Coronary artery (tissue), 2 donors: ENCODE results near the gene CADM1.

Experiments used
- DNase-seq: peaks from one replicate; pipeline ENCODE4 v3.0.0-alpha.2; 2017; ENCODE audit warnings: low spot score
- H3K27ac ChIP-seq, 2 donors: fragments of 200-600 bp; sonication (generic); one replicate each; pipeline ENCODE4 v1.5.1; 2016 to 2019
- H3K4me3 ChIP-seq: fragments of 200-600 bp; sonication (generic); 2 replicates; pipeline ENCODE4 v1.5.1; 2016; ENCODE audit warnings: mild to moderate bottlenecking, moderate library complexity
- CTCF ChIP-seq: fragments of 200-600 bp; sonication (generic); IDR thresholded peaks from one replicate; pipeline ENCODE4 v1.5.1; 2019; ENCODE audit warnings: antibody characterized with exemption

The CADM1 gene

GRCh38 chr11:115247953-115248352 lies 256.3 kb downstream of the CADM1 start:
- H3K27ac ChIP-seq = no peak overlapping the region
- no peak overlapping the region for H3K4me3 ChIP-seq
- TF ChIP-seq CTCF = no peak
- DNase-seq = no peak

GRCh38 chr11:115247361-115247760 lies 256.9 kb downstream of the CADM1 start:
- Histone ChIP-seq H3K27ac (no peak overlapping the region), H3K4me3 (no peak overlapping the region)
- no peak for TF ChIP-seq CTCF
- DNase-seq = no peak

- Histone ChIP-seq H3K4me3 (no peak overlapping the region), H3K27ac (no peak overlapping the region)
- no peak for DNase-seq
- TF ChIP-seq CTCF = no peak
Measured at GRCh38 chr11:115244758-115245157, 259.5 kb downstream of the CADM1 start.

GRCh38 chr11:115244296-115244695 lies 259.9 kb downstream of the CADM1 start:
- H3K4me3 ChIP-seq = no peak overlapping the region
- H3K27ac ChIP-seq = no peak overlapping the region
- no peak for TF ChIP-seq CTCF
- no peak for DNase-seq

- Histone ChIP-seq H3K27ac (no peak overlapping the region), H3K4me3 (no peak overlapping the region)
- no peak for DNase-seq
- no peak for TF ChIP-seq CTCF
Measured at GRCh38 chr11:115242982-115243381, 261.2 kb downstream of the CADM1 start.

- no peak overlapping the region for H3K4me3 ChIP-seq
- no peak for DNase-seq
- TF ChIP-seq CTCF = no peak
- H3K27ac ChIP-seq = no peak overlapping the region
Measured at GRCh38 chr11:115241899-115242298, 262.3 kb downstream of the CADM1 start.

GRCh38 chr11:115238791-115239190 lies 265.4 kb downstream of the CADM1 start:
- TF ChIP-seq CTCF = no peak
- no peak overlapping the region for H3K27ac ChIP-seq
- DNase-seq = no peak

More at GRCh38 chr11:115238791-115239190, 265.4 kb downstream of the CADM1 start:
- H3K4me3 ChIP-seq = no peak overlapping the region
